Endothelial cell of umbilical vein (primary cell): ENCODE results near the gene FRY.

Experiments
- EZH2 ChIP-seq: IDR thresholded peaks from 2 replicates; pipeline ENCODE4 v1.6.1; 2012; ENCODE audit warnings: borderline replicate concordance, low read depth, mild to moderate bottlenecking, moderate library complexity, low read length, inconsistent platforms; ENCODE audit not compliant: severe bottlenecking
- FOS ChIP-seq: IDR thresholded peaks from 2 replicates; pipeline ENCODE4 v1.6.1; 2011; ENCODE audit warnings: mild to moderate bottlenecking, low read length, moderate library complexity, borderline replicate concordance; ENCODE audit not compliant: insufficient read depth
- JUN ChIP-seq: IDR thresholded peaks from 2 replicates; pipeline ENCODE4 v1.6.1; 2011; ENCODE audit warnings: borderline replicate concordance, low read depth; ENCODE audit not compliant: insufficient read length, insufficient read depth
- MYC ChIP-seq: IDR thresholded peaks from one replicate; pipeline ENCODE4 v1.6.1; 2011; ENCODE audit warnings: mild to moderate bottlenecking, low read depth, low read length
- POLR2A ChIP-seq: IDR thresholded peaks from 2 replicates; pipeline ENCODE4 v1.6.1; 2012; ENCODE audit warnings: low read depth, mild to moderate bottlenecking, control low read depth, low read length
- POLR2AphosphoS5 ChIP-seq: IDR thresholded peaks from 2 replicates; pipeline ENCODE4 v1.6.1; 2012; ENCODE audit warnings: low read depth, mild to moderate bottlenecking, control low read depth, low read length, moderate library complexity; ENCODE audit not compliant: insufficient read depth
- TF ChIP-seq, protein P1 (sequence below), 2 donors: IDR thresholded peaks; 1 replicate in 1 of 2; 2 replicates in 1 of 2; pipeline ENCODE4 v1.5.1; 2011; ENCODE audit warnings: low read length in 2 of 2, mild to moderate bottlenecking in 2 of 2, moderate library complexity in 2 of 2, control low read depth in 1 of 2, inconsistent platforms in 1 of 2, low read depth in 1 of 2; ENCODE audit not compliant: insufficient read depth in 1 of 2; ENCODE audit errors: extremely low read depth in 1 of 2
- TF ChIP-seq, protein P2 (sequence below): IDR thresholded peaks from 2 replicates; pipeline ENCODE4 v1.6.1; 2011; ENCODE audit not compliant: insufficient read depth, insufficient read length

DNA sequence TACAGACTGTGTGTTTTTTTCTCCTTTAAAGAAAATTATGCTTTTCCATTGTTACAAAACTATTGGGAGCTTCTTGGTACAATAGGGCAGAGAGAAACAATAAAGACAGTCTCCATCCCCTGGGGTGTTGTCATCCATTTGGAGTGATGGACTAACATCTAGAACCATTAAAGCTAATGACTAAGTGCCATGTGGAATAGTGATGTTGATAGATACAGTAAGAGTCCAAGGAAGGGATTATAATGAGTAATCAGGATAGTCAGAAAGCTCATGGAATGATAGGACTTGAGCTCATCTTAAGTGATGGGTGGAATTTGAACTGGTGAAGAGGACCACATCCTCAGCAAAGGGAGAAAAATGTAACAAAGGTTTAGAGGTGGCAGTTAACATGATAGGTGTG lies 24.1 kb upstream of the FRY start:
- TF ChIP-seq, protein P1, sequence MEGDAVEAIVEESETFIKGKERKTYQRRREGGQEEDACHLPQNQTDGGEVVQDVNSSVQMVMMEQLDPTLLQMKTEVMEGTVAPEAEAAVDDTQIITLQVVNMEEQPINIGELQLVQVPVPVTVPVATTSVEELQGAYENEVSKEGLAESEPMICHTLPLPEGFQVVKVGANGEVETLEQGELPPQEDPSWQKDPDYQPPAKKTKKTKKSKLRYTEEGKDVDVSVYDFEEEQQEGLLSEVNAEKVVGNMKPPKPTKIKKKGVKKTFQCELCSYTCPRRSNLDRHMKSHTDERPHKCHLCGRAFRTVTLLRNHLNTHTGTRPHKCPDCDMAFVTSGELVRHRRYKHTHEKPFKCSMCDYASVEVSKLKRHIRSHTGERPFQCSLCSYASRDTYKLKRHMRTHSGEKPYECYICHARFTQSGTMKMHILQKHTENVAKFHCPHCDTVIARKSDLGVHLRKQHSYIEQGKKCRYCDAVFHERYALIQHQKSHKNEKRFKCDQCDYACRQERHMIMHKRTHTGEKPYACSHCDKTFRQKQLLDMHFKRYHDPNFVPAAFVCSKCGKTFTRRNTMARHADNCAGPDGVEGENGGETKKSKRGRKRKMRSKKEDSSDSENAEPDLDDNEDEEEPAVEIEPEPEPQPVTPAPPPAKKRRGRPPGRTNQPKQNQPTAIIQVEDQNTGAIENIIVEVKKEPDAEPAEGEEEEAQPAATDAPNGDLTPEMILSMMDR (IDR thresholded peaks at IDR 0.05; ENCODE audit: extremely low read depth in 1 of 2, insufficient read depth in 1 of 2, low read depth in 1 of 2, low read length in 2 of 2) = no peak
- TF ChIP-seq POLR2AphosphoS5 (no peak), EZH2 (no peak), POLR2A (no peak), JUN (no peak), FOS (no peak), MYC (no peak)
- TF ChIP-seq, protein P2, sequence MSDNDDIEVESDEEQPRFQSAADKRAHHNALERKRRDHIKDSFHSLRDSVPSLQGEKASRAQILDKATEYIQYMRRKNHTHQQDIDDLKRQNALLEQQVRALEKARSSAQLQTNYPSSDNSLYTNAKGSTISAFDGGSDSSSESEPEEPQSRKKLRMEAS = no peak
